OCI-LY1 (cell line): ENCODE measurements around the gene PRPSAP1.

Experiments
- H2AFZ ChIP-seq: fragments of 200-600 bp; sonication (generic), shearing (Covaris generic); 2 replicates; pipeline ENCODE4 v1.6.0; 2014; ENCODE audit warnings: antibody characterized with exemption, mild to moderate bottlenecking, low read length
- H3F3A ChIP-seq: fragments of 200-600 bp; sonication (generic), shearing (Covaris generic); 2 replicates; pipeline ENCODE4 v1.6.0; 2014; ENCODE audit warnings: mild to moderate bottlenecking, antibody characterized with exemption, low read length, moderate library complexity; ENCODE audit not compliant: insufficient read depth
- H3K27ac ChIP-seq: fragments of 200-600 bp; sonication (generic); 2 replicates; pipeline ENCODE4 v1.5.1; 2014; ENCODE audit warnings: low read length, mixed run types, mild to moderate bottlenecking, low read depth; ENCODE audit not compliant: poor library complexity, severe bottlenecking
- H3K27me3 ChIP-seq: fragments of 200-600 bp; sonication (generic); 2 replicates; pipeline ENCODE4 v1.6.0; 2014; ENCODE audit warnings: antibody characterized with exemption, mild to moderate bottlenecking, low read length, moderate library complexity; ENCODE audit not compliant: insufficient read depth
- H3K36me3 ChIP-seq: fragments of 200-600 bp; sonication (generic); 2 replicates; pipeline ENCODE4 v1.6.1; 2014; ENCODE audit warnings: mild to moderate bottlenecking, antibody characterized with exemption, low read length, moderate library complexity, mixed read lengths; ENCODE audit not compliant: insufficient read depth
- H3K4me1 ChIP-seq: fragments of 200-600 bp; sonication (generic); 2 replicates; pipeline ENCODE4 v1.5.1; 2014; ENCODE audit warnings: mild to moderate bottlenecking, low read length, moderate library complexity; ENCODE audit not compliant: insufficient read depth, severe bottlenecking
- H3K4me2 ChIP-seq: fragments of 200-600 bp; sonication (generic), shearing (Covaris generic); 2 replicates; pipeline ENCODE4 v1.6.1; 2014; ENCODE audit warnings: low read length
- H3K4me3 ChIP-seq: fragments of 200-600 bp; sonication (generic); 2 replicates; pipeline ENCODE4 v1.5.1; 2014; ENCODE audit warnings: low read length, low read depth, mild to moderate bottlenecking, mixed read lengths; ENCODE audit not compliant: poor library complexity, severe bottlenecking
- H3K79me2 ChIP-seq: fragments of 200-600 bp; shearing (Covaris generic); 2 replicates; pipeline ENCODE4 v1.6.1; 2016; ENCODE audit warnings: mixed run types, low read length, mixed read lengths; ENCODE audit not compliant: insufficient read depth
- H3K9ac ChIP-seq: fragments of 200-600 bp; sonication (generic), shearing (Covaris generic); 2 replicates; pipeline ENCODE4 v1.6.1; 2014; ENCODE audit warnings: mild to moderate bottlenecking, low read length, mixed read lengths
- H3K9me2 ChIP-seq: fragments of 200-600 bp; sonication (generic), shearing (Covaris generic); 2 replicates; pipeline ENCODE4 v1.6.1; 2014; ENCODE audit warnings: low read depth, mild to moderate bottlenecking, low read length, mixed read lengths
- H3K9me3 ChIP-seq: fragments of 200-600 bp; shearing (Covaris generic); 2 replicates; pipeline ENCODE4 v1.6.1; 2014; ENCODE audit warnings: low read length, mixed read lengths
- H4K20me1 ChIP-seq: fragments of 200-600 bp; sonication (generic), shearing (Covaris generic); 2 replicates; pipeline ENCODE4 v1.6.0; 2016; ENCODE audit warnings: mild to moderate bottlenecking, low read length; ENCODE audit not compliant: insufficient read depth
- EZH2 ChIP-seq: fragments of 200-600 bp; sonication (generic), shearing (Covaris generic); IDR thresholded peaks from 2 replicates; pipeline ENCODE4 v1.8.0; 2017; ENCODE audit warnings: borderline replicate concordance, mixed run types, mild to moderate bottlenecking, antibody characterized with exemption, low read length, moderate library complexity, mixed read lengths
- TF ChIP-seq, protein P1 (sequence below): fragments of 200-600 bp; sonication (generic), shearing (Covaris generic); IDR thresholded peaks from 2 replicates; pipeline ENCODE4 v1.5.1; 2017; ENCODE audit warnings: mild to moderate bottlenecking, antibody characterized with exemption, low read length, moderate library complexity, mixed read lengths

PRPSAP1 gene

DNA sequence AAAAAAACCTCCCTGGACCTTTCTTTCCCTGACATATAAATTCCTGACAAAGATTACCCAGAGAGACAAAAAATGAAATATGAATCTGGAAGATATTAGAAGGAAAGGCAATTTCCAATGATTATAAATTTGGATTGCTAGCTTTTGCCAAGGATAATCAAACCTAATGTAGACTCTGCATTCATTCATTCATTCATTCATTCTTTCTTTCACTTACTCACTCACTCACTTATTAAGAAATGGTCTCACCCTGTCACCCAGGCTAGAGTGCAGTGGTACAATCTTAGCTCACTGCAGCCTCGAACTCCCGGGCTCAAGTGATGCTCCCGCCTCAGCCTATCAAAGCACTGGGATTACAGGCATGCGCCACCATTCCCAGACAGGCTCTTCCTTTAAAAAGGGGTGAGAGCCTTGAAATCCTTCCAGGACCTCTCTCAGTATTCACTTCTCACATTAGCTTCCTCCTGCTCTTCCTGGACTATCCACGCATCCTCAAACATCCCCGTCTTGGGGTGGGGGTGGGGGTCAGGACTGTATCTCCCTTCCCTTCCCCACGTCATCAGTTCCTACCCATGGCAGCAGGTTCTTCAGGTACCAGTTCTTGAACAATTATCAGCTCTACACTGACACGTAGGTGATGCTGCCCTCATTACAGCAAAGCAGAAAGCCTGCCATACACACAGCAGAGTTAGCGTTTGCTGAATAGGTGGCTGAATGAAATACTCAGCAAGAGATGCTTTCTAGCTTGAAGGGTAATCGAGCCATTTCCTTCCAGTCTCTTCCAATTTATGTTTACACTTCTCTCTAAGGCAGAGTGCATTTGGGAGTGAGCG, 19.8 kb downstream of the PRPSAP1 start:
- Histone ChIP-seq H3K9ac (no peak overlapping the region), H3K9me2 (no peaks in the 10 kb centered on the region), H3K4me1 (no peaks in the 10 kb centered on the region), H3F3A (no peaks in the 10 kb centered on the region), H4K20me1 (no peaks in the 10 kb centered on the region), H3K79me2 (peaks cover 4% of the 10 kb centered on the region; the same call in 1 of the 2 replicates), H3K4me3 (no peak overlapping the region), H2AFZ (no peak overlapping the region), H3K36me3 (peaks cover 30% of the 10 kb centered on the region), H3K27ac (no peak overlapping the region), H3K4me2 (no peak overlapping the region), H3K27me3 (no peaks in the 10 kb centered on the region), H3K9me3 (no peaks in the 10 kb centered on the region)
- TF ChIP-seq EZH2, result no peak
- TF ChIP-seq, protein P1, sequence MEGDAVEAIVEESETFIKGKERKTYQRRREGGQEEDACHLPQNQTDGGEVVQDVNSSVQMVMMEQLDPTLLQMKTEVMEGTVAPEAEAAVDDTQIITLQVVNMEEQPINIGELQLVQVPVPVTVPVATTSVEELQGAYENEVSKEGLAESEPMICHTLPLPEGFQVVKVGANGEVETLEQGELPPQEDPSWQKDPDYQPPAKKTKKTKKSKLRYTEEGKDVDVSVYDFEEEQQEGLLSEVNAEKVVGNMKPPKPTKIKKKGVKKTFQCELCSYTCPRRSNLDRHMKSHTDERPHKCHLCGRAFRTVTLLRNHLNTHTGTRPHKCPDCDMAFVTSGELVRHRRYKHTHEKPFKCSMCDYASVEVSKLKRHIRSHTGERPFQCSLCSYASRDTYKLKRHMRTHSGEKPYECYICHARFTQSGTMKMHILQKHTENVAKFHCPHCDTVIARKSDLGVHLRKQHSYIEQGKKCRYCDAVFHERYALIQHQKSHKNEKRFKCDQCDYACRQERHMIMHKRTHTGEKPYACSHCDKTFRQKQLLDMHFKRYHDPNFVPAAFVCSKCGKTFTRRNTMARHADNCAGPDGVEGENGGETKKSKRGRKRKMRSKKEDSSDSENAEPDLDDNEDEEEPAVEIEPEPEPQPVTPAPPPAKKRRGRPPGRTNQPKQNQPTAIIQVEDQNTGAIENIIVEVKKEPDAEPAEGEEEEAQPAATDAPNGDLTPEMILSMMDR, result no peak

DNA sequence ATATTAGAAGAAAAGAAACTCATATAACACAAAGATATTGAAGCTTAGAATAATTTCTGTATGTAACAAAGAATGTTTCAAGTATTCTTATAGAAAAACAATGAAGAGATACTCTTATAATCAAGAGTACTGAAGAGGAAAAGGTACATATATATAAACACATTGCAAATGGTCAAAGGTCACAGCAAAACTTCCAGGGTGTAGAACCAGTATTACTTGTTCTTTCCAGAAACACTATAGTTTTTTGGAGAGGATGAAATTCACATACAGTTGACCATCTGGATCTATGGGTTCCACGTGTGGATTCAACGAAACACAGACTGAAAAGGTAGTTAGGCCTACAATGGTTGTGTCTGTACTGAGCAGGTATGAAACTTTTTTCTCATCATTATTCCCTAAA, 22.6 kb downstream of the PRPSAP1 start:
- H3K4me1 ChIP-seq, result no peaks in the 10 kb centered on the region
- no peaks in the 10 kb centered on the region for H3F3A ChIP-seq
- H3K9ac ChIP-seq, result no peak overlapping the region
- no peak overlapping the region for H3K27ac ChIP-seq
- no peak overlapping the region for H3K4me3 ChIP-seq
- no peak for TF ChIP-seq EZH2
- TF ChIP-seq, protein P1, result no peak
- no peak overlapping the region for H3K4me2 ChIP-seq
- no peak overlapping the region for H2AFZ ChIP-seq
- no peaks in the 10 kb centered on the region for H3K9me2 ChIP-seq
- H4K20me1 ChIP-seq, result no peaks in the 10 kb centered on the region
- H3K27me3 ChIP-seq, result no peaks in the 10 kb centered on the region
- no peaks in the 10 kb centered on the region for H3K9me3 ChIP-seq
- H3K36me3 ChIP-seq, result peaks cover 56% of the 10 kb centered on the region
- peaks cover 4% of the 10 kb centered on the region; the same call in 1 of the 2 replicates for H3K79me2 ChIP-seq

DNA sequence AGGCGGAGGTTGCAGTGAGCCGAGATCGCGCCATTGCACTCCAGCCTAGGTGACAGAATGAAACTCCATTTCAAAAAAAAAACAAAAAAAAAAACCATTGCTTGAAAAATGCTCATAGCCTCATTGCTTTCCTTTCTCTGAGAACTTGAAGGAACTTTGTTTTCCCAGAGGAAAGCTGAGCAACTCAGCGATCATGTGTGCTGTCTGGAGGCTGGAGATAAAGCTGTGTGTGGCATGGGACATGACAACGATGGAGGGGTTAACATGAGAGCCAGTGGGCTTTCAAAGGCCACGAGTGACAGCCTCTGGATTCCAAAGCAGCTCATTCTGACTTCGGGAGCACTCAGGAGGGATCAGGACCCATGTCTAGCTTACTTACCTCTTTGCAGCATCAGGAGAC, 24.1 kb downstream of the PRPSAP1 start:
- Histone ChIP-seq H3K27ac (no peak overlapping the region), H3K4me3 (no peak overlapping the region), H3K9me2 (no peaks in the 10 kb centered on the region), H3K9me3 (no peaks in the 10 kb centered on the region), H4K20me1 (no peaks in the 10 kb centered on the region), H3K9ac (no peak overlapping the region), H3F3A (no peaks in the 10 kb centered on the region), H2AFZ (no peak overlapping the region), H3K4me1 (no peaks in the 10 kb centered on the region), H3K4me2 (no peak overlapping the region), H3K79me2 (peaks cover 4% of the 10 kb centered on the region; the same call in 1 of the 2 replicates), H3K36me3 (peaks cover 60% of the 10 kb centered on the region), H3K27me3 (no peaks in the 10 kb centered on the region)
- TF ChIP-seq EZH2, result no peak
- TF ChIP-seq, protein P1, result no peak
